Measurements from ENCODE around the gene MAP3K20.
"Not testable (repeated sequence)": the region's sequence is repeated elsewhere in the genome, so short reads cannot be mapped to it uniquely, and the experiment has no call there.

MAP3K20 gene

GRCh38 chr2:173241643-173242042 is 166.0 kb downstream of the MAP3K20 start:
- H3K4me3 ChIP-seq (ENCODE audit: low read depth, low read length), result no peak overlapping the region
- no peak for DNase-seq (ENCODE audit: low read depth)

GRCh38 chr2:173247156-173247555 is 171.5 kb downstream of the MAP3K20 start:
- H3K4me3 ChIP-seq (ENCODE audit: low read depth, low read length), result no peak overlapping the region
- DNase-seq (ENCODE audit: low read depth), result no peak

- H3K4me3 ChIP-seq (ENCODE audit: low read depth, low read length), result no peak overlapping the region
- DNase-seq (ENCODE audit: low read depth), result no peak
These were observed 172.7 kb downstream of the MAP3K20 start for GRCh38 chr2:173248381-173248780.

- no peak overlapping the region for H3K4me3 ChIP-seq (ENCODE audit: low read depth, low read length)
- no peak for DNase-seq (ENCODE audit: low read depth)
These were observed 174.3 kb downstream of the MAP3K20 start for GRCh38 chr2:173249661-173250641.

- no peak for DNase-seq (ENCODE audit: low read depth)
- H3K4me3 ChIP-seq (ENCODE audit: low read depth, low read length), result no peak overlapping the region
These were observed 175.6 kb downstream of the MAP3K20 start for GRCh38 chr2:173251225-173251624.

GRCh38 chr2:173252581-173252980 is 176.9 kb downstream of the MAP3K20 start:
- DNase-seq (ENCODE audit: low read depth), result no peak
- no peak overlapping the region for H3K4me3 ChIP-seq (ENCODE audit: low read depth, low read length)

GRCh38 chr2:173254659-173255058 is 179.0 kb downstream of the MAP3K20 start:
- no peak overlapping the region for H3K4me3 ChIP-seq (ENCODE audit: low read depth, low read length)
- no peak for DNase-seq (ENCODE audit: low read depth)

GRCh38 chr2:173258701-173259100 is 183.1 kb downstream of the MAP3K20 start:
- DNase-seq (ENCODE audit: low read depth), result no peak
- no peak overlapping the region for H3K4me3 ChIP-seq (ENCODE audit: low read depth, low read length)

- not testable (repeated sequence) for DNase-seq (ENCODE audit: low read depth); H3K4me3 ChIP-seq (ENCODE audit: low read depth, low read length)
These were observed 186.7 kb downstream of the MAP3K20 start for GRCh38 chr2:173262356-173262755.

GRCh38 chr2:173264151-173264550 is 188.5 kb downstream of the MAP3K20 start:
- H3K4me3 ChIP-seq (ENCODE audit: low read depth, low read length), result no peak overlapping the region
- DNase-seq (ENCODE audit: low read depth), result no peak

- DNase-seq (ENCODE audit: low read depth), result no peak
- H3K4me3 ChIP-seq (ENCODE audit: low read depth, low read length), result no peak overlapping the region
These were observed 189.1 kb downstream of the MAP3K20 start for GRCh38 chr2:173264603-173265366.

GRCh38 chr2:173271135-173271534 is 195.5 kb downstream of the MAP3K20 start:
- no peak overlapping the region for H3K4me3 ChIP-seq (ENCODE audit: low read depth, low read length)
- DNase-seq (ENCODE audit: low read depth), result no peak

GRCh38 chr2:173271825-173272224 is 196.2 kb downstream of the MAP3K20 start:
- DNase-seq (ENCODE audit: low read depth), result peak; percentile 5

GRCh38 chr2:173272849-173273248 is 197.2 kb downstream of the MAP3K20 start:
- no peak overlapping the region for H3K4me3 ChIP-seq (ENCODE audit: low read depth, low read length)
- no peak for DNase-seq (ENCODE audit: low read depth)

More at GRCh38 chr2:173271825-173272224, 196.2 kb downstream of the MAP3K20 start:
- no peak overlapping the region for H3K4me3 ChIP-seq (ENCODE audit: low read depth, low read length)

GRCh38 chr2:173278794-173279526 is 203.3 kb downstream of the MAP3K20 start:
- no peak for DNase-seq (ENCODE audit: low read depth)
- no peak overlapping the region for H3K4me3 ChIP-seq (ENCODE audit: low read depth, low read length)

GRCh38 chr2:173279527-173279868 is 203.9 kb downstream of the MAP3K20 start:
- no peak for DNase-seq (ENCODE audit: low read depth)
- H3K4me3 ChIP-seq (ENCODE audit: low read depth, low read length), result no peak overlapping the region

- no peak for DNase-seq (ENCODE audit: low read depth)
- H3K4me3 ChIP-seq (ENCODE audit: low read depth, low read length), result no peak overlapping the region
These were observed 205.2 kb downstream of the MAP3K20 start for GRCh38 chr2:173280853-173281252.

GRCh38 chr2:173281898-173282297 is 206.3 kb downstream of the MAP3K20 start:
- not testable (repeated sequence) for H3K4me3 ChIP-seq (ENCODE audit: low read depth, low read length); DNase-seq (ENCODE audit: low read depth)

- no peak overlapping the region for H3K4me3 ChIP-seq (ENCODE audit: low read depth, low read length)
These were observed 207.3 kb downstream of the MAP3K20 start for GRCh38 chr2:173282795-173283545.

More at GRCh38 chr2:173282795-173283545, 207.3 kb downstream of the MAP3K20 start:
- no peak for DNase-seq (ENCODE audit: low read depth)
